Muscle layer of colon (tissue), 2 donors: ENCODE measurements around the gene RSPH10B.
"Not testable (repeated sequence)": the region's sequence is repeated elsewhere in the genome, so short reads cannot be mapped to it uniquely, and the experiment has no call there.

ENCODE experiments used
- H3K27ac ChIP-seq: one replicate; pipeline ENCODE4 v1.7.0; 2013; ENCODE audit warnings: low read depth, mild to moderate bottlenecking, low read length, moderate library complexity
- H3K27me3 ChIP-seq, 2 donors: one replicate each; pipeline ENCODE4 v1.7.0; 2013; ENCODE audit warnings: low read length in 2 of 2, mild to moderate bottlenecking in 2 of 2; ENCODE audit not compliant: insufficient read depth in 2 of 2, control insufficient read depth in 1 of 2
- H3K36me3 ChIP-seq: one replicate; pipeline ENCODE4 v1.7.0; 2013; ENCODE audit warnings: mild to moderate bottlenecking, low read length; ENCODE audit not compliant: insufficient read depth
- H3K4me1 ChIP-seq: one replicate; pipeline ENCODE4 v1.7.0; 2013; ENCODE audit warnings: mild to moderate bottlenecking, low read length; ENCODE audit not compliant: insufficient read depth
- H3K4me3 ChIP-seq, 2 donors: one replicate each; pipeline ENCODE4 v1.7.0; 2013; ENCODE audit warnings: low read length in 2 of 2, low read depth in 1 of 2, mild to moderate bottlenecking in 1 of 2, moderate library complexity in 1 of 2
- H3K9ac ChIP-seq: one replicate; pipeline ENCODE4 v1.7.0; 2013; ENCODE audit warnings: low read length
- H3K9me3 ChIP-seq: one replicate; pipeline ENCODE4 v1.7.0; 2013; ENCODE audit warnings: mild to moderate bottlenecking, low read length
- donor health status: abdominal sarcoma.
- donor health status: Adenocarcinoma of cecum.

The RSPH10B gene

DNA sequence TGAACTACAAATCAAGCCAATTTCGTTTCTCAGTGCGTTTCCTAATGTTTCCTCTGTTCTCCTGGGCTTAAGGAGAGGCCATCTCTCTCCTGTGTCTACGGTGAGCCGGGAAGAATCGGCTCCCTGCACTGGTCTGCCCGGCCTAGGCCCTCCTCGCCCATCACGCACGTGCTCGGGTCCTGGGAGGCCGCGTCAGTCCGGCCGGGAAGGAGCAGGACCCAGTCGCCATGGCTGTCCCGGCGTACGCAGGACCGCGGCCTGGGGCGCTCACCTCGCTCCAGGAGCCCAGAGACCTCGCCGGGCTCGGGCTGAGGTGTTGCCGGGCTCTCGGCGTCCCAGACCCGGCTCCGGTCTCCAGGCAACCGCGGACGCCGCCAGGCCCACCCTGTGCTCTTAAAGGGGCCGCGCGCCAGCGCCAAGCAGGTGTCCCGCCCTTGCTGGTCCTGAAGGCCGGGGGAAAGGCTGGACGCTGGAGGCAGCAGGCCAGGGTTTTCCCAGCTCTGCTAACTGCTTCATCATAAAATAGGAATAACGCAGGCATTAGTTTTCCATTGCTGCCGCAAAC lies at the start of gene RSPH10B:
Gene RSPH10B, minus strand, starts transcription at position 343 of the 565 bp plus-strand sequence. CDS start 3,573 bp downstream, outside the sequence.
- not testable (repeated sequence) for H3K27me3 ChIP-seq, H3K4me3 ChIP-seq, H3K4me1 ChIP-seq, H3K9ac ChIP-seq, H3K36me3 ChIP-seq, H3K27ac ChIP-seq, H3K9me3 ChIP-seq

GRCh38 chr7:6016653-6016966 lies 46.1 kb upstream of the RSPH10B start:
- peaks cover 23% of the 10 kb centered on the region for H3K36me3 ChIP-seq
- no peak overlapping the region for H3K4me3 ChIP-seq
- H3K27me3 ChIP-seq, result no peaks in the 10 kb centered on the region
- H3K9ac ChIP-seq, result no peak overlapping the region
- H3K27ac ChIP-seq, result no peak overlapping the region
- peaks cover 18% of the 10 kb centered on the region for H3K4me1 ChIP-seq
- no peaks in the 10 kb centered on the region for H3K9me3 ChIP-seq

DNA sequence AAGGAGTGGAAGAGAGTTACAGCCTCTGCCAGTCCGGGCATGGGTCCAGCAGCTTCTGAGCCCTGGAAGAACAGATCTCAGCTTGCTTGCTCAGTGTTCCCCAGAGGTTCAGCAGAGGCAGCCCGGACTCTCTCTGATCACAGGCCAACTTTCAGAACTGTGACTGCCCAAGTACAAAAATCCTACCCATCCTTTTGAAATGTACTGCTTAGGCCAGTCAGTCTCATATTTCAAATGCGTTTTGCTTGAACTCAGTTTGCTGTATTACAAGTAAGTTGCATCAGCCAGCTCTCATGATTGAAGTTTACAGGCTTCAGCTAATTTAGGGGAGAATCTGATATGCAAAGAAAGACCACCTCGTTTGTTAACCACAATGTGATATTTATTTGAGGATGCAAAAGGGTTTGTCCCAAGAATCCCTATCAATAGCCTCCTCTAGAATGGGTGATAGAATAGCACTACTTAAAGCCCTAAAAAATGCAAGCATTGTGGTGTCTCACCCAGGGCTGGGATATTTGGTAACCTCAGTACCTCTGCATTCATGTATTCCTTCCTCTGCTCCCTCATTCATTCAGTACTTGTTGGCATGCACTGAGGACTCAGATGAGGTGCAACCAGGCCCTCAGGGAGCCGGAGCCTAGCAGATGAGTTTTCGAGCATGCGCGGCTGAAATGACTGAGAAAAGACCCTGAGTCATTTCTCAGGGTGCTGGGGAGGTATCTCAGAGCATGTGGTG lies 45.6 kb upstream of the RSPH10B start:
- Histone ChIP-seq H3K4me1 (peaks cover 19% of the 10 kb centered on the region), H3K27ac (peak overlapping the region; percentile 29), H3K4me3 (no peak overlapping the region), H3K9ac (no peak overlapping the region), H3K36me3 (peaks cover 23% of the 10 kb centered on the region), H3K9me3 (no peaks in the 10 kb centered on the region), H3K27me3 (no peaks in the 10 kb centered on the region)

DNA sequence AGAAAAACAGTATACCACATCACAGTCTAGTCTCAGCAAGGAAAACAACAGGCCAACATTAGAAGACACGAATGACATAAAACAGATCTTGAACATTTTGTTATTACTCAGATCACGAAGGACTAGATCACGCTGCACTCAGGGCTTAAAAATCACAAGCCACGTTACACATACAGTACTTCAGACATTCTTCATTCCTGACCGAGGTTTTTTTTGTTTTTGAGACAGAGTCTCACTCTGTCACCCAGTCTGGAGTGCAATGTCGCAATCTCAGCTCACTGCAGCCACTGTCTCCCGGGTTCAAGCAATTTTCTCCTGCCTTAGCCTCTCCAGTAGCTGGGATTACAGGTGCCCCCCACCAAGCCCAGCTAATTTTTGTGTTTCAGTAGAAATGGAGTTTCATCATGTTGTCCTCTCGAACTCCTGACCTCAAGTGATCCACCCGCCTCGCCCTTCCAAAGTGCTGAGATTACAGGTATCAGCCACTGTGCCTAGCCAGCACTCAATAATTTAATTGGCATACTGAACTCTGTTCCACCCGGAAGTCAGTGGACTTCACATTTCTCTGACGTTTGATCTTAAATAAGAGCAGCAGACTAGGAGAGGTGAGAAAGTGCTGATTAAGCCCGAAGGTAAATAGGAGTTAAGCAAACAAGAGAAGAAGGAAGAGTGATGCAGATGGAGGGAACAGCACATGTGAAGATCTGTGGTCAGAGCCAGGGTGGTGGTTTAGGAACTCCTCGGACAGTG lies 42.0 kb upstream of the RSPH10B start:
- peaks cover 30% of the 10 kb centered on the region for H3K4me1 ChIP-seq
- H3K27ac ChIP-seq, result no peak overlapping the region
- peaks cover 7% of the 10 kb centered on the region for H3K36me3 ChIP-seq
- H3K27me3 ChIP-seq, result no peaks in the 10 kb centered on the region
- no peak overlapping the region for H3K9ac ChIP-seq
- H3K4me3 ChIP-seq, result no peak overlapping the region
- no peaks in the 10 kb centered on the region for H3K9me3 ChIP-seq

- Histone ChIP-seq H3K27ac (no peak overlapping the region), H3K9ac (no peak overlapping the region), H3K4me3 (no peak overlapping the region), H3K27me3 (no peaks in the 10 kb centered on the region), H3K36me3 (peaks cover 4% of the 10 kb centered on the region), H3K4me1 (peaks cover 28% of the 10 kb centered on the region), H3K9me3 (no peaks in the 10 kb centered on the region)
Observed at GRCh38 chr7:6011541-6011940, 41.1 kb upstream of the RSPH10B start.

DNA sequence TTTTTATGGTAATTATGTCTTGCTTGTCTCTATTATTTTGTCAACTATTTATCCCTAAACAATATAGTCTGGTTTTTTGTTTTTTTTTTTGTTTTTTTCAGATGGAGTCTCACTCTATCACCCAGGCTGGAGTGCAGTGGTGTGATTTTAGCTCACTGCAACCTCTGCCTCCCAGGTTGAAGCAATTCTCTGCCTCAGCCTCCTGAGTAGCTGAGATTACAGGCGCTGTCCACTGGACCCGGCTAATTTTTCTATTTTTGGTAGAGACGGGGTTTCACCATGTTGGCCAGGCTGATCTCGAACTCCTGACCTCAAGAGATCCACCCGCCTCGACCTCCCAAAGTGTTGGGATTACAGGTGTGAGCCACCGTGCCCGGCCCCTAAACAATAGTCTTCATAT lies 39.9 kb upstream of the RSPH10B start:
- not testable (repeated sequence) for H3K9me3 ChIP-seq, H3K27me3 ChIP-seq, H3K36me3 ChIP-seq, H3K4me3 ChIP-seq, H3K9ac ChIP-seq
- peaks cover 17% of the 10 kb centered on the region for H3K4me1 ChIP-seq
- H3K27ac ChIP-seq, result peak overlapping the region; percentile 7

DNA sequence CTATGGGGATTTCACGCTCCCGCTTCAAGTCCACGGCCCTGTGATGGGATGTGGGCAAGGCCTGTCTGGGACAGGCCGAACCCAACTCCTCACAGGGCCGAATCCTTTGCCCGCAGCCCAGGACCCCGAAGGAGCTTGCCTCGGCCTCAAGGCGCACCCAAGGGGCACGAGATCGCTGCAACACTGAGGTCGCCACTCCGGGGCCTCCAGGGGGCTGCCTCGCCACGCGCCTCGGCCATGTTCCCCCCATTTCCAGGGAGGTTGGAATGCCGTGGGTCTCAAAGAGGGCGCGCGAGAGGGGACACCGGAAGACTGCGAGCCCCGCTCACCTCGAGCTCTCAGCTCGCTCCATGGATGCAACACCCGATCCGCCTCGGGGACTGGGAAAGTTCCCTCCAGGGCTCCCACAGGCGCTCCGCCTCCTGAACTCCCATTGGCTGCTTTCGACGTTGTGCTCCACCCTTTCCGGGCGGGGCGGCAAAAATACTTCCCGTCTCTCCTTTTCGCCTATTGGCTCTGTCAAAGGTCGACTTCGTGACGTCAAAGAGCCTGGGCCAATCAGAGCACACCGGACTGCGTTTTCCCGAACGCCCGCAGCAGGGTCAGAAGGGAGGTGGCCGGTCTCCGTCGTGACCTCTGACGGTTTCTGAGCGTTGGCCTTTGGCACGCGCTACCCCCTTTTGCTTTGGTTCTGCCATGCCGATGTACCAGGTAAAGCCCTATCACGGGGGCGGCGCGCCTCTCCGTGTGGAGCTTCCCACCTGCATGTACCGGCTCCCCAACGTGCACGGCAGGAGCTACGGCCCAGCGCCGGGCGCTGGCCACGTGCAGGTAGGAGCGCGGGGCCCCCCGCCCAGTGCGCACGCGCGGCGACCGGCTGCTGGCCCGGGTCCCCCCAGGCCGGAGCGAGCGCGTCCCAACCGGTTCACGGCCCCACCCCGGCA lies 38.5 kb upstream of the RSPH10B start, which contains the start of the genes AIMP2 and PMS2:
Gene AIMP2, plus strand, starts transcription at position 605 of the 944 bp plus-strand sequence. Its CDS starts 92 bp downstream, at position 697.
Gene PMS2, minus strand, starts transcription at position 382 of the 944 bp plus-strand sequence. Its CDS starts 30 bp downstream, at position 352.
- Histone ChIP-seq H3K4me3 (peak within 1 kb of the TSS; percentile 58 to 76), H3K9ac (peak within 1 kb of the TSS; percentile 57), H3K27ac (peak within 1 kb of the TSS; percentile 85), H3K27me3 (no peaks in the 10 kb centered on the region), H3K9me3 (no peaks in the 10 kb centered on the region), H3K4me1 (peaks cover 12% of the 10 kb centered on the region), H3K36me3 (no peaks in the 10 kb centered on the region)

DNA sequence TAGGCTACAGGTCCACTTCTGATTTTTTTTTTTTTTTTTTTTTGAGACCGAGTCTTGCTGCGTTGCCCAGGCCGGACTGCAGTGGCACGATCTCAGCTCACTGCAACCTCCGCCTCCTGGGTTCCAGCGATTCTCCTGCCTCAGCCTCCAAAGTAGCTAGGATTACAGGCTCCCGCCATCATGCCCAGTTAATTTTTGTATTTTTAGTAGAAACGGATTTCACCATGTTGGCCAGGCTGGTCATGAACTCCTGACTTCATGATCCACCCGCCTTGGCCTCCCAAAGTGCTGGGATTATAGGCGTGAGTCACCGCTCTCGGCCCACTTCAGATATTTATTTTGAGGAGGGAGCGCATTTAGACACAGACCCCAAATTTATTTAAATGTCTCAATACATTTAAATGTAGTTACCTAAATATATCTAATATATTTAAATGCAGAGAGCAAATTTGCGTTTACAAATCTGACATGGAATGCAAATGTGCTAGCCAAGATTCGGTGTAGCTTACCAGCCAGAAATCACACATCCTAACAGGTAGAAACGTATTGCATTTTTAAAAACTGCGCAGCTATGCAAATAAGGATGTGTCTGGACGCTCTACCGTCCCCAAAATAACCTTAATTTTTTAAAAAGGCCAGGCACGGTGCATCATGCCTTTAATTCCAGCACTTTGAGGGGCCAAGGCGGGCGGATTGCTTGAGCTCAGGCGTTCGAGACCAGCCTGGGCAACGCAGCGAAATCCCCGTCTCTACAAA lies 37.5 kb upstream of the RSPH10B start:
- not testable (repeated sequence) for H3K9ac ChIP-seq, H3K27ac ChIP-seq, H3K27me3 ChIP-seq, H3K36me3 ChIP-seq, H3K9me3 ChIP-seq
- Histone ChIP-seq H3K4me3 (peak overlapping the region in 1 of 2 donors; percentile 76), H3K4me1 (peaks cover 12% of the 10 kb centered on the region)

DNA sequence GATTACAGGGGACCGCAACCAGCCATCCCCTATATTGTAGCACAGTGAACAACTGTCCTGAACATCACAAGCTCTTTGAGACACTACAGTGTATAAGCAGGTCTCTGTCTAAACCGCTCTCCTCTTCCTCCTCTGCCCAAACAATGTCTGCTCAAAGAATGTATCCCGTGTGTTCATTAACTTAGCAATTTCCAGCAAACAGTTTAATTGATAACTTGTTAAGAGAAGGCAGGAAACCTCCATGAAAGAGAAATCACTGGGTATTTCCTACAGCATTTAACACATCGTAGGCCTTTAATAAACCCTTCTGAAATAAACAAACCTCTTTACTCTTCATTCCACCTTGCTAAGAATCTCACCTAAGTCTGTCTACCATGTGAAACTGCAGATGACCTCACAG lies 36.9 kb upstream of the RSPH10B start:
- peaks cover 12% of the 10 kb centered on the region for H3K4me1 ChIP-seq
- H3K27ac ChIP-seq, result no peak overlapping the region
- H3K9me3 ChIP-seq, result no peaks in the 10 kb centered on the region
- no peak overlapping the region for H3K9ac ChIP-seq
- H3K36me3 ChIP-seq, result peaks cover 3% of the 10 kb centered on the region
- no peaks in the 10 kb centered on the region for H3K27me3 ChIP-seq
- H3K4me3 ChIP-seq, result no peak overlapping the region

- Histone ChIP-seq H3K4me3 (no peak overlapping the region), H3K9me3 (no peaks in the 10 kb centered on the region), H3K4me1 (no peaks in the 10 kb centered on the region), H3K27ac (no peak overlapping the region), H3K27me3 (no peaks in the 10 kb centered on the region), H3K36me3 (peaks cover 28% of the 10 kb centered on the region), H3K9ac (no peak overlapping the region)
Observed at GRCh38 chr7:5997210-5997808, 26.8 kb upstream of the RSPH10B start.
